Measurements from ENCODE around the gene CPSF4L.
A peak's percentile ranks its signal among the peaks of the same experiment; 100 is the strongest.
"Not testable (repeated sequence)": the region's sequence is repeated elsewhere in the genome, so short reads cannot be mapped to it uniquely, and the experiment has no call there.

Gene CPSF4L

DNA sequence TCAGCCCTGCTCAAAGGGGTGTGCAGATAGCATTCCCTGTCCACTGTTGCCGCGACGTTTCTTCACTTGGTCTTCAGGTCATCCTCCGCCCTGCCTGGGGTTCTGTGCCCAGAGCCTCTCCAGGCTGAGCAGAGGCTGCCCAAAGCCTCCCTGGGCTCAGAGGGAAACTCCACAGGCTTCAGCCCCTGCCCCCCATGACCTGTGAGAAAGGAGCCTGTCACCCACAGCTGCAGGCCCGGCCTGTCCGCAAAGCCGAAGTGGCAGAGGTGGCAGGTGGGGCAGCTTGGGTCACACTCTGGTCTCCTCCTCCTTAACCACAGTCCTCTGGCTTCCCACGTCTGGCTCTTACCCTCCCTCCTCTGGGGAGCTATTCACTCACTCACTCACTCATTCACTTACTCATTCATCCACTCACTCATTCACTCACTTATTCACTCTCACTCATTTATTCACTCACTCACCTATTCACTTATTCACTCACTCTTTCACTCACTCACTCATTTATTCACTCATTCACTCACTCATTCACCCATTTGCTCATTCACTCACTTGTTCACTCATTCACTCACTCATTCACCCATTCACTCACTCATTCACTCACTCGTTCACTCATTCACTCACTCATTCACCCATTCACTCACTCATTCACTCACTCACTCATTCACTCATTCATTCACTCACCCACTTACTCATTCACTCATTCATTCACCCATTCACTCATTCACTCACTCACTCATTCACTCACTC is 7.1 kb upstream of the CPSF4L start:
- no peak for TF ChIP-seq POLR2A (IDR thresholded peaks at IDR 0.05; ENCODE audit: low read length)
- TF ChIP-seq GATA1 (IDR thresholded peaks at IDR 0.05; ENCODE audit: low read depth, low read length): no peak
- DNase-seq: no peak

DNA sequence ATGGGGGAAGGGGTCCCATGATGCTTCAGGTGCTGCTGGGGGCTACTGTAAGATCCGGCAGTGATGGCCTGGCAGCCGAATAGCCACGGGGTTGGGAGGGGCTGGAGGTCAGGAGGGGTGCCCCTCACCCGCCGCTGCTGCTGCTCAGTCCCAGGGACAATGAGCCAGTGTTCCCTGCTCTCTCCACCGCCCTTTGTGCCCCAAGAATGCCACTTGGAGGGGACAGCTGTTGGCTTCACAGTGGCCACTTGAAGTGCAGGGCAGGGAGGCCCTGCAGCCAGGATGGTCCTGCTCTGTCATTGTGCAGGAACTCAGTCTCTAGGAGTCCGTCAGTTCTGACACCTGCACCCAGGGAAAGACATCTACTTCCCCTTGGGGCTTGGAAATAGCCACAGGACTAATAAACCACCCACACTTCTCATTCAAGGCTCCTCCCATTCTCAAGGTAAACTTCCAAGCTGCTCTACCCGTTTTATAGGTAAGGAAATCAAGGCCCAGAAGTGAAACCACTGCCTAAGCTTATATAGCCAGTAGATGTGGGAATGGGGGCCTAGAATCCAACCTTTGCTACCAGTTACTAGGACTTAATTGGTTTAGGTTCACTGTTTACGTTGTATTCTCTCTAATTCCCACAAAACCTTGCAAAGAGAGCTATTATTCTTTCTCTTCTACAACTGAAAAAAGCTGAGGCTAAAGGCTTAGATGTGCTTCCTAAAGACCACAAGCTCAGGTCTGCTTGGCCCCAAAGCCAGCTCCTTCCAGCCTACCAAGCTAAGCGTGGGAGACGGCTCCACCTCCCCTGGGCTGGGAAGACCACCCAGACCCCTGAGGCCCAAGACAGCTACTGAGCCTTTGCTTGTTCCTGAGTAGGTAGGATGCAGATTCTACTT is 6.2 kb upstream of the CPSF4L start:
- no peak for TF ChIP-seq GATA1 (IDR thresholded peaks at IDR 0.05; ENCODE audit: low read depth, low read length)
- no peak for TF ChIP-seq POLR2A (IDR thresholded peaks at IDR 0.05; ENCODE audit: low read length)
- no peak for DNase-seq

DNA sequence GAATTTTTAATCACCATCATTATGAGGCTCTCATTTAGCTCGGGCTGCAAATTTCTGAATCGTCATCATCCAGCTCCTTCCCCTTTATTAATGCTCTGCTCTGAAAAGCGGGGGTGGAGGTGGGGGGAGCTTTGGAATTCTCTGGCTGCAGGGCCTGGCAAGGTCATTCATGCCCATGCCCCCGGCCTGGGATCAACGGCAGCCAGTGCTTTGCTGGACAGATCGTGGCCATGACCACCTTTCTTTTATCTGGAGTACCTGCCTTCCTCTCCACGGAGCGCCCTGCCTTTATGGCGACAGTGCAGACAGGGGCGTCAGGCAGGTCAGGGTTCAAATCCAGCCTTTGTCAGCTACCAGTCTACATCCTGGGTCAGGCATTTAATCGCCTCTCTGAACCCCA is 5.1 kb upstream of the CPSF4L start:
- TF ChIP-seq POLR2A (IDR thresholded peaks at IDR 0.05; ENCODE audit: low read length) (no peak), GATA1 (IDR thresholded peaks at IDR 0.05; ENCODE audit: low read depth, low read length) (no peak)
- no peak for DNase-seq

GRCh38 chr17:73265646-73266640 is 4.3 kb upstream of the CPSF4L start:
- TF ChIP-seq POLR2A (IDR thresholded peaks at IDR 0.05; ENCODE audit: low read length) (no peak), GATA1 (IDR thresholded peaks at IDR 0.05; ENCODE audit: low read depth, low read length) (no peak)
- DNase-seq: no peak

DNA sequence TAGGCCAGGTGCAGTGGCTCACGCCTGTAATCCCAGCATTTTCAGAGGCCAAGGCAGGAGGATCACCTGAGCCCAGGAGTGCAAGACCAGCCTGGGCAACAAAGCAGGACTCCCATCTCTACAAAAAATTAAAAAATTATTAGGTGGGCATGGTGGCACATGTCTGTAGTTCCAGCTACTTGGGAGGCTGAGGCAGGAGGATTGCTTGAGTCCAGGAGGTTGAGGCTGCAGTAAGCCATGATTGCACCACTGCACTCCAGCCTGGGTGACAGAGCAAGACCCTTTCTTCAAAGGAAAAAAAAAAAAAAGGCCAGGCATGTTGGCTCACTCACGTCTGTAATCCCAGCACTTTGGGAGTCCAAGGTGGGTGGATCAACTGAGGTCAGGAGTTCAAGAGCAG is 2.8 kb upstream of the CPSF4L start:
- not testable (repeated sequence) for DNase-seq

GRCh38 chr17:73262676-73263642 is 1.3 kb upstream of the CPSF4L start:
- DNase-seq: no peak

GRCh38 chr17:73261952-73262675 is 434 bp upstream of the CPSF4L start:
- no peak for DNase-seq
- no peak for TF ChIP-seq GATA1 (IDR thresholded peaks at IDR 0.05; ENCODE audit: low read depth, low read length)
- no peak for TF ChIP-seq POLR2A (IDR thresholded peaks at IDR 0.05; ENCODE audit: low read length)

More at GRCh38 chr17:73262676-73263642, 1.3 kb upstream of the CPSF4L start:
- TF ChIP-seq GATA1 (IDR thresholded peaks at IDR 0.05; ENCODE audit: low read depth, low read length): no peak
- no peak for TF ChIP-seq POLR2A (IDR thresholded peaks at IDR 0.05; ENCODE audit: low read length)

- TF ChIP-seq POLR2A (IDR thresholded peaks at IDR 0.05; ENCODE audit: low read length) (no peak), GATA1 (IDR thresholded peaks at IDR 0.05; ENCODE audit: low read depth, low read length) (no peak)
- no peak for DNase-seq
Observed at GRCh38 chr17:73257516-73257915, 4.2 kb downstream of the CPSF4L start.

DNA sequence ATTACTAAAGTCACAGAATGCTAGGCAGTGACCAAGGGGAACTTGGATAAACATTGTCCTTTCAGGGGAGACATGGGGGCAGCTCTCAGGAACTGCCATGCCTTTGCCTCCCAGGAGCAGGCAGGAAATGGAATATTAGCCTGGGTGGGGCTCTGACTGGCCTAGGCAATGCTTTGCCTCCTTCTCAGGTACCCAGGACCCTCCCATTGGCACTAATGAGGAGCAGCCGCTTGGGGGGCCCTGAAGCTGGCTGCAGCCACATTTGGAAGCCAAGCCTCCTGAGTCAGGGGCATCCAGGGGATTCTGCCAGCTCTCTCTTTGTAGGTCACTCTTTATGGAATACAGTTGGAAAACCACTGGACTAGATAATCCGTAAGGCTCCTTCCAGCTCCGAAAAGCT is 5.5 kb downstream of the CPSF4L start:
- DNase-seq: no peak
- TF ChIP-seq POLR2A (IDR thresholded peaks at IDR 0.05; ENCODE audit: low read length) (no peak), GATA1 (IDR thresholded peaks at IDR 0.05; ENCODE audit: low read depth, low read length) (no peak)

GRCh38 chr17:73255671-73256181 is 6.0 kb downstream of the CPSF4L start:
- TF ChIP-seq POLR2A (IDR thresholded peaks at IDR 0.05; ENCODE audit: low read length) (no peak), GATA1 (IDR thresholded peaks at IDR 0.05; ENCODE audit: low read depth, low read length) (no peak)
- DNase-seq: peak; percentile 62 to 83

GRCh38 chr17:73251871-73252270 is 9.8 kb downstream of the CPSF4L start:
- no peak for DNase-seq
- TF ChIP-seq GATA1 (IDR thresholded peaks at IDR 0.05; ENCODE audit: low read depth, low read length) (no peak), POLR2A (IDR thresholded peaks at IDR 0.05; ENCODE audit: low read length) (no peak)
